Measurements from ENCODE around the gene PPP1R27. TPM values are rescaled to one million over a fixed set of nuclear protein-coding genes. Genes with fewer than 3 reads are reported as not detected.

PPP1R27 gene
- total and polyA plus RNA-seq, 9 of the 15 experiments (the other 6 are each of a cell fraction or from before 2014, with no cell fraction given): 0.29 to 6.9 (median 1.5) TPM; not detected in 2

DNA sequence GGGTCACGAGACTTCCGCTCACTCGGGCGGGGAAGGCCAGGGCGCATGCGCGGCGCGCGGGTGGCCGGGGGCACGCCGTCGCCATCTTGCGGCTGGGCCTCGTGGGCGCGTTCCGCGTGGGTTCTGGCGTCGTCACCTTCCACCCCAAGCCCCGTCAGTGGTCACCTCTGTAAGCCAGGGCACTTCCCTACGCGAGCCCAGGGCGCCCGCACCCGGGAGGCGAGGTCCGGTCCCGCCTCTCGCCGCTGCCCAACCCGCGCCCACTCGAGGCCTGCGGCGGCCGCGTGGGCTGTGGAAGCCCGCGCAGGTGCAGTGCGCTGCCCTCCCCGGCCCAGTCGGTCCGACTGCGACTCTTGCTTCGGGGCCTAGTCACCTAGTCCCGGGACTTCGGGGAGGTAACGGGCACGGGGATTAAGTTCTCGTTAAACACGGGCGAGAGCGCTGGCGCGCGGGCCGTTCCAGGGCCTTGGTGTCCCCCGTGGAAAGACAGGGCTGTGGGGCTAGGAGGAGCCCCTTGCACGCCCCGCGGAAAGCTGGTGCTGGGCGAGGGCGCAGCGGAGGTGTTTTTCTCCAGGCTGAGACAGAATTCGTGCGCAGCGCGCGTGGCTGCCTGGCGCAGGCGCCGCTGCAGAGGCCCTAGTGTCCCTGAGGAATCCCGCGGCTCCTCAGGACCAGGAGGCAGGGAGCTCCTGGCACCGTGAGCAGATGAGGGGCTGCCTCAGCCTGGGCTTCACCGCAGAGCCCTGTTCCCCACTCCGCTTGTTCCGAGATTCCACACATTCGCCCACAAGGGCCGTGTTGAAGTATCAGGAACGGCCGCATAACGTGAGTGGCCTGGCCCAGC is 36.8 kb upstream of the PPP1R27 start (continued):
- TF ChIP-seq, protein P1, sequence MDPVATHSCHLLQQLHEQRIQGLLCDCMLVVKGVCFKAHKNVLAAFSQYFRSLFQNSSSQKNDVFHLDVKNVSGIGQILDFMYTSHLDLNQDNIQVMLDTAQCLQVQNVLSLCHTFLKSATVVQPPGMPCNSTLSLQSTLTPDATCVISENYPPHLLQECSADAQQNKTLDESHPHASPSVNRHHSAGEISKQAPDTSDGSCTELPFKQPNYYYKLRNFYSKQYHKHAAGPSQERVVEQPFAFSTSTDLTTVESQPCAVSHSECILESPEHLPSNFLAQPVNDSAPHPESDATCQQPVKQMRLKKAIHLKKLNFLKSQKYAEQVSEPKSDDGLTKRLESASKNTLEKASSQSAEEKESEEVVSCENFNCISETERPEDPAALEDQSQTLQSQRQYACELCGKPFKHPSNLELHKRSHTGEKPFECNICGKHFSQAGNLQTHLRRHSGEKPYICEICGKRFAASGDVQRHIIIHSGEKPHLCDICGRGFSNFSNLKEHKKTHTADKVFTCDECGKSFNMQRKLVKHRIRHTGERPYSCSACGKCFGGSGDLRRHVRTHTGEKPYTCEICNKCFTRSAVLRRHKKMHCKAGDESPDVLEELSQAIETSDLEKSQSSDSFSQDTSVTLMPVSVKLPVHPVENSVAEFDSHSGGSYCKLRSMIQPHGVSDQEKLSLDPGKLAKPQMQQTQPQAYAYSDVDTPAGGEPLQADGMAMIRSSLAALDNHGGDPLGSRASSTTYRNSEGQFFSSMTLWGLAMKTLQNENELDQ (CRISPR knock-in tag; IDR thresholded peaks at IDR 0.05; ENCODE audit: borderline replicate concordance): no peak; the same call in 1 of the 2 replicates
- peak; percentile 98 for TF ChIP-seq L3MBTL2 (IDR thresholded peaks at IDR 0.05)
- peak; percentile 88 to 97 (median 95) for TF ChIP-seq YY1 (IDR thresholded peaks at IDR 0.05; ENCODE audit: borderline replicate concordance in 1 of 3, control insufficient read depth in 1 of 3, extremely low read depth in 1 of 3, insufficient read depth in 3 of 3, insufficient read length in 1 of 3, insufficient replicate concordance in 2 of 3, low read depth in 1 of 3, low read length in 2 of 3)
- peak; percentile 40; the same call in 1 of the 2 replicates for TF ChIP-seq CHCHD3 (CRISPR knock-in tag; IDR thresholded peaks at IDR 0.05)
- peak; percentile 49 to 92 for TF ChIP-seq MAZ (CRISPR knock-in tag; conservative IDR thresholded peaks at IDR 0.05 in 1 of 2, IDR thresholded peaks at IDR 0.05 in 1 of 2)
